Liver (tissue), 9 donors: ENCODE data around the gene ZNF691. TPM values are rescaled to one million over a fixed set of nuclear protein-coding genes. Genes with fewer than 3 reads are reported as not detected.
"Not testable (repeated sequence)": the region's sequence is repeated elsewhere in the genome, so short reads cannot be mapped to it uniquely, and the experiment has no call there.

ENCODE experiments used
- DNase-seq: peaks from one replicate; pipeline ENCODE4 v3.0.0-alpha.2; 2017; ENCODE audit warnings: low spot score
- H3K27ac ChIP-seq, 2 donors: one replicate each; pipeline ENCODE4 v1.7.0; 2013; ENCODE audit warnings: inconsistent platforms in 2 of 2, low read length in 2 of 2, control low read depth in 1 of 2, low read depth in 1 of 2, mild to moderate bottlenecking in 1 of 2
- H3K27me3 ChIP-seq, 4 donors: one replicate each; pipeline versions ENCODE4 v1.6.1 to v1.7.0; 2013; ENCODE audit warnings: low read length in 3 of 4, inconsistent platforms in 1 of 4, mild to moderate bottlenecking in 1 of 4, moderate library complexity in 1 of 4; ENCODE audit not compliant: control insufficient read depth in 4 of 4, insufficient read depth in 4 of 4
- H3K36me3 ChIP-seq, 4 donors: one replicate each; pipeline versions ENCODE4 v1.6.1 to v1.7.0; 2013; ENCODE audit warnings: low read length in 3 of 4, mild to moderate bottlenecking in 3 of 4, low read depth in 1 of 4, moderate library complexity in 1 of 4; ENCODE audit not compliant: control insufficient read depth in 4 of 4, insufficient read depth in 3 of 4
- H3K4me1 ChIP-seq, 4 donors: one replicate each; pipeline versions ENCODE4 v1.6.1 to v1.7.0; 2013; ENCODE audit warnings: low read length in 3 of 4, mild to moderate bottlenecking in 3 of 4, moderate library complexity in 1 of 4; ENCODE audit not compliant: control insufficient read depth in 4 of 4, insufficient read depth in 4 of 4
- H3K4me3 ChIP-seq, 3 donors: one replicate each; pipeline versions ENCODE4 v1.6.1 to v1.7.0; 2013; ENCODE audit warnings: low read length in 3 of 3, control low read depth in 1 of 3, low read depth in 1 of 3, mild to moderate bottlenecking in 1 of 3
- H3K9ac ChIP-seq, 2 donors: one replicate each; pipeline ENCODE4 v1.7.0; 2013; ENCODE audit warnings: low read length in 2 of 2, mild to moderate bottlenecking in 2 of 2, moderate library complexity in 2 of 2, control low read depth in 1 of 2, low read depth in 1 of 2
- H3K9me3 ChIP-seq, 4 donors: one replicate each; pipeline versions ENCODE4 v1.6.1 to v1.7.0; 2013; ENCODE audit warnings: low read length in 3 of 4; ENCODE audit not compliant: control insufficient read depth in 4 of 4
- EGR1 ChIP-seq, 2 donors: IDR thresholded peaks; 2 replicates each; pipeline ENCODE4 v1.6.1; 2016 to 2018; ENCODE audit warnings: antibody characterized with exemption in 2 of 2, low read depth in 2 of 2
- FOXA1 ChIP-seq: IDR thresholded peaks from 2 replicates; pipeline ENCODE4 v1.6.1; 2016; ENCODE audit warnings: antibody characterized with exemption
- FOXA2 ChIP-seq: IDR thresholded peaks from 2 replicates; pipeline ENCODE4 v1.6.1; 2016; ENCODE audit warnings: antibody characterized with exemption
- GABPA ChIP-seq, 2 donors: IDR thresholded peaks in 1 of 2; conservative IDR thresholded peaks in 1 of 2; 2 replicates each; pipeline ENCODE4 v1.6.1; 2016; ENCODE audit warnings: antibody characterized with exemption in 2 of 2, mild to moderate bottlenecking in 1 of 2, moderate library complexity in 1 of 2
- HNF4A ChIP-seq, 2 donors: conservative IDR thresholded peaks; 2 replicates each; pipeline ENCODE4 v1.6.1; 2016; ENCODE audit warnings: antibody characterized with exemption in 2 of 2, mild to moderate bottlenecking in 2 of 2
- HNF4G ChIP-seq: IDR thresholded peaks from 2 replicates; pipeline ENCODE4 v1.6.1; 2016; ENCODE audit warnings: antibody characterized with exemption
- JUND ChIP-seq, 2 donors: IDR thresholded peaks; 2 replicates each; pipeline ENCODE4 v1.6.1; 2016; ENCODE audit warnings: antibody characterized with exemption in 2 of 2
- RAD21 ChIP-seq, 2 donors: IDR thresholded peaks; 2 replicates each; pipeline ENCODE4 v1.6.1; 2016; ENCODE audit warnings: antibody characterized with exemption in 2 of 2, mild to moderate bottlenecking in 2 of 2
- RXRA ChIP-seq, 2 donors: IDR thresholded peaks; 2 replicates each; pipeline ENCODE4 v1.6.1; 2017 to 2018; ENCODE audit warnings: antibody characterized with exemption in 2 of 2, mild to moderate bottlenecking in 1 of 2
- SP1 ChIP-seq: IDR thresholded peaks from 2 replicates; pipeline ENCODE4 v1.6.1; 2018; ENCODE audit warnings: antibody characterized with exemption, mild to moderate bottlenecking
- TAF1 ChIP-seq: conservative IDR thresholded peaks from 2 replicates; pipeline ENCODE4 v1.6.1; 2016; ENCODE audit warnings: antibody characterized with exemption, mild to moderate bottlenecking
- YY1 ChIP-seq: IDR thresholded peaks from 2 replicates; pipeline ENCODE4 v1.6.1; 2016; ENCODE audit warnings: antibody characterized with exemption, mild to moderate bottlenecking
- WGBS: extraction: QIAGEN DNeasy Blood & Tissue Kit; methylation state at CpG from one replicate; pipeline ENCODE4 v1.1.7; 2013; 5-methylcytosine and 5-hydroxymethylcytosine counted together
- polyA plus RNA-seq, 2 donors: library from polyadenylated mRNA; stranded (reverse) in 1 of 2; unstranded in 1 of 2; fragments of 200-250 nt in 1 of 2; fragments of >200 nt in 1 of 2; fragmentation: Nextera tagmentation in 1 of 2; extraction: Ambion mirVana in 1 of 2; gene quantifications; one replicate each; pipeline versions ENCODE4 v1.2.1 to v1.2.3, GENCODE V29; 2013 to 2015
- total RNA-seq, 2 donors: library from RNA; depleted of rRNA; stranded (reverse); fragments of >200 nt; gene quantifications; one replicate each; pipeline ENCODE4 v1.2.3, GENCODE V29; 2014
- TF ChIP-seq, protein P1 (sequence below): IDR thresholded peaks from 2 replicates; pipeline ENCODE4 v1.6.1; 2016; ENCODE audit warnings: antibody characterized with exemption
- TF ChIP-seq, protein P2 (sequence below): IDR thresholded peaks from 2 replicates; pipeline ENCODE4 v1.6.1; 2016; ENCODE audit warnings: antibody characterized with exemption
- TF ChIP-seq, protein P3 (sequence below): fragments of 150-350 bp; IDR thresholded peaks from 2 replicates; pipeline ENCODE4 v1.5.1; 2017; ENCODE audit warnings: improper control_type of control experiment, low read depth, low read length; ENCODE audit not compliant: missing input control
- TF ChIP-seq, protein P4 (sequence below): IDR thresholded peaks from 2 replicates; pipeline ENCODE4 v1.6.1; 2016; ENCODE audit warnings: antibody characterized with exemption
- donor health status: healthy.
- donor health status: healthy.
- donor health status: healthy.
- donor health status: healthy.
- donor health status: healthy.

ZNF691 gene
- total and polyA plus RNA-seq, 4 donors, result 2.7 to 8.9 (median 5.5) TPM

DNA sequence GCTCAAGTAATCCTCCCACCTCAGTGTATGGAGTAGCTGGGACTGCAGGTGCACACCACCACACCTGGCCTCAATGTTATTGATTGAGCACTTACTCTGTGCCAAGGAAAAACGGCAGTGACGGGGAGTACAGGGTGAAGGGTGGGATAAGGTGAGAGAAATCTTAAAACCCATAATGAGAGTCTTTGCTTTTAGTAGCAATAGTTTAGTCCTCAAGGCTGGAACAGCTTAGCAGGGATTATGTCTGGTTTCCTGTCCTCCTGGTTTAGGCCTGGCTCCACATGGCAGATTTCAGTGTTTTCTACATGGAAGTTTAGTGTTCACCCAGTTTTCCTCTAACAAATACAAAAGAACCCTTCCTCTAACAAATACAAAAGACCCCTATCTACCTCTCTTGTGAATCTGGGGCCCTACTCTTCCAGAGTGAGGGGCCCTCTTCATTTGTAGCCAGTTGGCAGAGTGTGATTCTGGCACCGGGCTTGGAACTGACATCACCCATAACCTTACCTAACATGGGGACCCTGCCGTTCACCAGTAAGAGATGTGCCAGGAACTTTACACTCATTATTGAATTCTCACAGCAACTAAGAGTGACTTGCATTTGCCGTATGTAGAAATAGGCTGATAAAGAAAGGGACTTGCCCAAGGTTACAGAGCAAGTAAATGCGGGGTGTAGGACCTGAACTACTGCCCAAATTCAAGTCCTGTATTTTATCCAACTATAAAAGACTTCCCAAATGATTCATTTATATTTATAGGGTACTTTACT, 6.9 kb downstream of the ZNF691 start:
- Histone ChIP-seq H3K36me3 (peaks cover 3 to 18% (median 17%) of the 10 kb centered on the region in 4 donors), H3K9me3 (peaks cover 0 to 3% (median 0%) of the 10 kb centered on the region in 4 donors), H3K4me1 (peaks cover 0 to under 1% (median 0%) of the 10 kb centered on the region in 4 donors), H3K27me3 (no peaks in the 10 kb centered on the region), H3K4me3 (no peak overlapping the region), H3K9ac (no peak overlapping the region), H3K27ac (peak overlapping the region in 1 of 2 donors; percentile 21)
- WGBS, result 56% methylated on average over 6 of the region's 6 CpGs
- no peak for DNase-seq
- no peak for TF ChIP-seq GABPA (IDR thresholded peaks at IDR 0.05 in 1 of 2, conservative IDR thresholded peaks at IDR 0.05 in 1 of 2)
- peak in 1 of 2 donors; percentile 6 for TF ChIP-seq RXRA (IDR thresholded peaks at IDR 0.05)
- peak in 1 of 2 donors; percentile 9 for TF ChIP-seq HNF4A (conservative IDR thresholded peaks at IDR 0.05)
- TF ChIP-seq, protein P1, sequence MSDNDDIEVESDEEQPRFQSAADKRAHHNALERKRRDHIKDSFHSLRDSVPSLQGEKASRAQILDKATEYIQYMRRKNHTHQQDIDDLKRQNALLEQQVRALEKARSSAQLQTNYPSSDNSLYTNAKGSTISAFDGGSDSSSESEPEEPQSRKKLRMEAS, result no peak
- TF ChIP-seq, protein P2, sequence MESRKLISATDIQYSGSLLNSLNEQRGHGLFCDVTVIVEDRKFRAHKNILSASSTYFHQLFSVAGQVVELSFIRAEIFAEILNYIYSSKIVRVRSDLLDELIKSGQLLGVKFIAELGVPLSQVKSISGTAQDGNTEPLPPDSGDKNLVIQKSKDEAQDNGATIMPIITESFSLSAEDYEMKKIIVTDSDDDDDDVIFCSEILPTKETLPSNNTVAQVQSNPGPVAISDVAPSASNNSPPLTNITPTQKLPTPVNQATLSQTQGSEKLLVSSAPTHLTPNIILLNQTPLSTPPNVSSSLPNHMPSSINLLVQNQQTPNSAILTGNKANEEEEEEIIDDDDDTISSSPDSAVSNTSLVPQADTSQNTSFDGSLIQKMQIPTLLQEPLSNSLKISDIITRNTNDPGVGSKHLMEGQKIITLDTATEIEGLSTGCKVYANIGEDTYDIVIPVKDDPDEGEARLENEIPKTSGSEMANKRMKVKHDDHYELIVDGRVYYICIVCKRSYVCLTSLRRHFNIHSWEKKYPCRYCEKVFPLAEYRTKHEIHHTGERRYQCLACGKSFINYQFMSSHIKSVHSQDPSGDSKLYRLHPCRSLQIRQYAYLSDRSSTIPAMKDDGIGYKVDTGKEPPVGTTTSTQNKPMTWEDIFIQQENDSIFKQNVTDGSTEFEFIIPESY, result no peak

DNA sequence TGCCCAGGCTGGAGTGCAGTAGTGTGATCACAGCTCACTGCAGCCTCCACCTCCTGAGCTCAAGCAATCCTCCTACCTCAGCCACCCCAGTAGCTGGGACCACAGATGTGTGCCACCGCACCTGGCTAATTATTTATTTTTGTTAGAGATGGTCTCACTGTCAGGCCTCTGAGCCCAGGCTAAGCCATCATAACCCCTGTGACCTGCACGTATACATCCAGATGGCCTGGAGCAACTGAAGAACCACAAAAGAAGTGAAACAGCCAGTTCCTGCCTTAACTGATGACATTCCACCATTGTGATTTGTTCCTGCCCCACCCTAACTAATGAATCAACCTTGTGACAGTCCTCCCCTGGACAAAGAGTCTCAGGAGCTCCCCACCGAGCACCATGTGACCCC, 10.1 kb downstream of the ZNF691 start:
- 95% methylated on average over 3 of the region's 3 CpGs for WGBS
- H3K27ac ChIP-seq, H3K27me3 ChIP-seq, H3K4me1 ChIP-seq, H3K4me3 ChIP-seq, H3K9me3 ChIP-seq, H3K36me3 ChIP-seq, H3K9ac ChIP-seq, DNase-seq: not testable (repeated sequence)

DNA sequence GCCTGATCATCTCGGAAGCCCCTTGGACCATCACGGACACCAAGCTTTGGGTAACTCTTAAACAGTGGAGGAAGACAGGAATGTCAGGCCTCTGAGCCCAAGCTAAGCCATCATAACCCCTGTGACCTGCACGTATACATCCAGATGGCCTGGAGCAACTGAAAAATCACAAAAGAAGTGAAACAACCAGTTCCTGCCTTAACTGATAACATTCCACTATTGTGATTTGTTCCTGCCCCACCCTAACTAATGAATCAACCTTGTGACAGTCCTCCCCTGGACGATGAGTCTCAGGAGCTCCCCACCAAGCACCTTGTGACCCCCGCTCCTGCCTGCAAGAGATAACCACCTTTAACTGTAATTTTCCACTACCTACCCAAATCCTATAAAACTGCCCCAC, 13.0 kb downstream of the ZNF691 start:
- 77% methylated on average over 5 of the region's 5 CpGs for WGBS
- not testable (repeated sequence) for H3K9ac ChIP-seq

DNA sequence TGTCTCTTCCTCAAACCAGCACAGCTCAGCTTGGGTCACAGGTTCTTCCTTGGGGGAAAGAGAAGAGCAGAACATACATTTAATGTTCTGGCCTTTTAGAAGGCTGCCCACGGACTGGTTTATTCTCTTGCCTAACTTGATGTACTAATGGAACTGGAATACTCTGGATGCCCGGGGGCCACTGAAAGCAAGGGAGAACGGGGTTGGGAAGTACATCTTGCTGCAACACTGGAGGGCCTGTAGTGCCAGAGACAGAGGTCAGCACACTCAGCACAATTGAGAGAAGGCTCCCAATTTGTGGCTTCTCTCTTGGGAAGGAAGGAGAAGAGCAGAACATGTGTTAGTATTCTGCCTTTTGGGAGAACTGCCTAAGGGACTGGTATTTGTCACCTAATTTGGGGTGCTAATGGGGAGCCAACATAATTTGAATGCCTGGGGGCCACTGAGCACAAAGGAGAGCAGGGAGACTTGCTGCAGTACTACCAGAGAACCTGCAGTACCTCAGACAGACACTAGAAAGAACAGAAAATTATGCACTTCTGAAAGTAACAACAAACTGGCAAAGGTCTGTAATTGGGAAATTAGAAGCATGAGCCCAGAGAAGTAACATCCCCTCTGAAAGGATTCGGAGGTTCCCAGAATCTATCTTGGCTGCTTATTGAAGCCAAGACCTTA, 14.1 kb downstream of the ZNF691 start:
- no peaks in the 10 kb centered on the region for H3K4me1 ChIP-seq
- DNase-seq, result no peak
- 74% methylated on average over 4 of the region's 4 CpGs for WGBS
- H3K36me3 ChIP-seq, result no peaks in the 10 kb centered on the region
- no peak overlapping the region for H3K9ac ChIP-seq
- peaks cover 0 to 3% (median 0%) of the 10 kb centered on the region in 4 donors for H3K9me3 ChIP-seq
- no peaks in the 10 kb centered on the region for H3K27me3 ChIP-seq
- H3K4me3 ChIP-seq, result no peak overlapping the region
- H3K27ac ChIP-seq, result no peak overlapping the region
- no peak for TF ChIP-seq FOXA2
- TF ChIP-seq SP1, result no peak
- no peak for TF ChIP-seq RAD21 (IDR thresholded peaks at IDR 0.05)
- no peak for TF ChIP-seq FOXA1
- TF ChIP-seq, protein P3, sequence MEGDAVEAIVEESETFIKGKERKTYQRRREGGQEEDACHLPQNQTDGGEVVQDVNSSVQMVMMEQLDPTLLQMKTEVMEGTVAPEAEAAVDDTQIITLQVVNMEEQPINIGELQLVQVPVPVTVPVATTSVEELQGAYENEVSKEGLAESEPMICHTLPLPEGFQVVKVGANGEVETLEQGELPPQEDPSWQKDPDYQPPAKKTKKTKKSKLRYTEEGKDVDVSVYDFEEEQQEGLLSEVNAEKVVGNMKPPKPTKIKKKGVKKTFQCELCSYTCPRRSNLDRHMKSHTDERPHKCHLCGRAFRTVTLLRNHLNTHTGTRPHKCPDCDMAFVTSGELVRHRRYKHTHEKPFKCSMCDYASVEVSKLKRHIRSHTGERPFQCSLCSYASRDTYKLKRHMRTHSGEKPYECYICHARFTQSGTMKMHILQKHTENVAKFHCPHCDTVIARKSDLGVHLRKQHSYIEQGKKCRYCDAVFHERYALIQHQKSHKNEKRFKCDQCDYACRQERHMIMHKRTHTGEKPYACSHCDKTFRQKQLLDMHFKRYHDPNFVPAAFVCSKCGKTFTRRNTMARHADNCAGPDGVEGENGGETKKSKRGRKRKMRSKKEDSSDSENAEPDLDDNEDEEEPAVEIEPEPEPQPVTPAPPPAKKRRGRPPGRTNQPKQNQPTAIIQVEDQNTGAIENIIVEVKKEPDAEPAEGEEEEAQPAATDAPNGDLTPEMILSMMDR, result no peak
- TF ChIP-seq, protein P2, result no peak
- TF ChIP-seq HNF4G, result no peak
- no peak for TF ChIP-seq RXRA (IDR thresholded peaks at IDR 0.05)
- TF ChIP-seq JUND (IDR thresholded peaks at IDR 0.05), result no peak
- no peak for TF ChIP-seq GABPA (IDR thresholded peaks at IDR 0.05 in 1 of 2, conservative IDR thresholded peaks at IDR 0.05 in 1 of 2)
- no peak for TF ChIP-seq YY1
- TF ChIP-seq, protein P4, sequence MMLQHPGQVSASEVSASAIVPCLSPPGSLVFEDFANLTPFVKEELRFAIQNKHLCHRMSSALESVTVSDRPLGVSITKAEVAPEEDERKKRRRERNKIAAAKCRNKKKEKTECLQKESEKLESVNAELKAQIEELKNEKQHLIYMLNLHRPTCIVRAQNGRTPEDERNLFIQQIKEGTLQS, result no peak
- no peak for TF ChIP-seq HNF4A (conservative IDR thresholded peaks at IDR 0.05)
- no peak for TF ChIP-seq EGR1 (IDR thresholded peaks at IDR 0.05; ENCODE audit: low read depth in 2 of 2)
- no peak for TF ChIP-seq TAF1

More for the DNA sequence above, 13.0 kb downstream of the ZNF691 start:
- H3K36me3 ChIP-seq, H3K27ac ChIP-seq, DNase-seq, H3K9me3 ChIP-seq, H3K4me3 ChIP-seq, H3K4me1 ChIP-seq, H3K27me3 ChIP-seq: not testable (repeated sequence)
